K562 (cell line): Measurements from ENCODE around the gene HPCA. TPM values are rescaled to one million over a fixed set of nuclear protein-coding genes. Genes with fewer than 3 reads are reported as not detected.

Experiments
- CXXC5 ChIP-seq: fragments of 250-450 bp; sonication (Bioruptor Pico); IDR thresholded peaks from 2 replicates; pipeline ENCODE4 v1.8.0; 2022; ENCODE audit warnings: inconsistent platforms, mild to moderate bottlenecking, moderate library complexity
- FOSL1 ChIP-seq: fragments of 200-800 bp; sonication (Bioruptor generic); conservative IDR thresholded peaks from 2 replicates; pipeline ENCODE4 v1.6.1; 2016; ENCODE audit warnings: missing genetic modification characterization, missing compliant biosample characterization
- FOXJ3 ChIP-seq: sonication (generic); formaldehyde crosslinking; IDR thresholded peaks from 2 replicates; pipeline ENCODE4 v1.4.0; 2020; ENCODE audit warnings: mild to moderate bottlenecking, missing genetic modification reagents
- FOXK1 ChIP-seq: sonication (generic); formaldehyde crosslinking; IDR thresholded peaks from 2 replicates; pipeline ENCODE4 v1.8.0; 2022; ENCODE audit warnings: missing genetic modification reagents, mild to moderate bottlenecking, borderline replicate concordance
- FOXP1 ChIP-seq: sonication (generic); formaldehyde crosslinking; IDR thresholded peaks from 2 replicates; pipeline ENCODE4 v1.8.0; 2022; ENCODE audit warnings: mild to moderate bottlenecking, missing genetic modification reagents
- HDAC1 ChIP-seq, 2 experiments: fragments of 450-650 bp; IDR thresholded peaks; 2 replicates each; pipeline ENCODE4 v1.6.1; 2016 to 2017; ENCODE audit warnings: inconsistent platforms in 1 of 2, mild to moderate bottlenecking in 1 of 2, moderate library complexity in 1 of 2
- HDAC3 ChIP-seq: fragments of 450-650 bp; IDR thresholded peaks from 2 replicates; pipeline ENCODE4 v1.6.1; 2018; ENCODE audit warnings: borderline replicate concordance, mild to moderate bottlenecking, moderate library complexity; ENCODE audit not compliant: partially characterized antibody
- HMGN3 ChIP-seq: IDR thresholded peaks from 2 replicates; pipeline ENCODE4 v1.6.1; 2011; ENCODE audit warnings: borderline replicate concordance, low read depth, mild to moderate bottlenecking, mixed read lengths, low read length; ENCODE audit not compliant: insufficient read length; ENCODE audit errors: extremely low read depth
- MYC ChIP-seq, 2 experiments: fragments of 250-450 bp in 1 of 2; sonication (Bioruptor Pico) in 1 of 2; IDR thresholded peaks; 2 replicates each; pipeline versions ENCODE4 v1.5.1 to v1.6.1; 2012 to 2021; ENCODE audit warnings: low read depth in 2 of 2, borderline replicate concordance in 1 of 2, improper control_type of control experiment in 1 of 2, low read length in 1 of 2, mild to moderate bottlenecking in 1 of 2, moderate library complexity in 1 of 2
- NR3C1 ChIP-seq: sonication (generic); formaldehyde crosslinking; IDR thresholded peaks from 2 replicates; pipeline ENCODE4 v1.8.1; 2022; ENCODE audit warnings: missing genetic modification reagents
- TAF1 ChIP-seq: IDR thresholded peaks from 2 replicates; pipeline ENCODE4 v1.6.1; 2011; ENCODE audit warnings: mild to moderate bottlenecking, low read length, moderate library complexity; ENCODE audit not compliant: insufficient read depth, control insufficient read depth, severe bottlenecking; ENCODE audit errors: extremely low read depth
- ZNF347 ChIP-seq: fragments of 450-650 bp; formaldehyde crosslinking; IDR thresholded peaks from 2 replicates; pipeline ENCODE4 v1.4.0; 2020; ENCODE audit warnings: low read depth, mild to moderate bottlenecking, moderate library complexity
- polyA plus RNA-seq, 8 experiments: library from polyadenylated mRNA; depleted of rRNA in 4 of 8; stranded (reverse) in 5 of 8; unstranded in 3 of 8; fragments of >200 nt; fragmentation: Nextera tagmentation in 2 of 8; fragmentation: Illumina TruSeq in 1 of 8; extraction: Ambion mirVana in 2 of 8; extraction: Trizol in 1 of 8; gene quantifications; 2 replicates each; pipeline versions ENCODE4 v1.2.1 to v1.2.3, GENCODE V29; 2011 to 2014; ENCODE audit warnings: inconsistent platforms in 1 of 8, missing spikeins in 1 of 8
- total RNA-seq, 7 experiments: library from RNA; depleted of rRNA in 6 of 7; stranded (reverse); fragments of >200 nt in 6 of 7; fragmentation: Illumina TruSeq in 2 of 7; extraction: Trizol in 2 of 7; gene quantifications; 2 replicates each; pipeline versions ENCODE4 v1.2.1 to v1.2.3, GENCODE V29; 2011 to 2021; ENCODE audit warnings: low replicate concordance in 1 of 7
- TF ChIP-seq, protein P1 (sequence below): IDR thresholded peaks from 2 replicates; pipeline ENCODE4 v1.6.1; 2012; ENCODE audit warnings: low read depth, low read length, improper control_type of control experiment, borderline replicate concordance
- TF ChIP-seq, protein P2 (sequence below): fragments of 250-450 bp; sonication (Bioruptor Pico); IDR thresholded peaks from 2 replicates; pipeline ENCODE4 v1.4.0; 2020
- TF ChIP-seq, protein P3 (sequence below), 2 experiments: fragments of 250-450 bp in 1 of 2; fragments of 450-650 bp in 1 of 2; sonication (Bioruptor Pico) in 1 of 2; IDR thresholded peaks; 2 replicates each; pipeline versions ENCODE4 v1.6.1 to v1.8.0; 2016 to 2021; ENCODE audit warnings: mild to moderate bottlenecking in 2 of 2, moderate library complexity in 2 of 2, missing compliant biosample characterization in 1 of 2, missing genetic modification characterization in 1 of 2

HPCA gene
- total and polyA plus RNA-seq, 9 of the 15 experiments (the other 6 are each of a cell fraction or from before 2014, with no cell fraction given): not detected

DNA sequence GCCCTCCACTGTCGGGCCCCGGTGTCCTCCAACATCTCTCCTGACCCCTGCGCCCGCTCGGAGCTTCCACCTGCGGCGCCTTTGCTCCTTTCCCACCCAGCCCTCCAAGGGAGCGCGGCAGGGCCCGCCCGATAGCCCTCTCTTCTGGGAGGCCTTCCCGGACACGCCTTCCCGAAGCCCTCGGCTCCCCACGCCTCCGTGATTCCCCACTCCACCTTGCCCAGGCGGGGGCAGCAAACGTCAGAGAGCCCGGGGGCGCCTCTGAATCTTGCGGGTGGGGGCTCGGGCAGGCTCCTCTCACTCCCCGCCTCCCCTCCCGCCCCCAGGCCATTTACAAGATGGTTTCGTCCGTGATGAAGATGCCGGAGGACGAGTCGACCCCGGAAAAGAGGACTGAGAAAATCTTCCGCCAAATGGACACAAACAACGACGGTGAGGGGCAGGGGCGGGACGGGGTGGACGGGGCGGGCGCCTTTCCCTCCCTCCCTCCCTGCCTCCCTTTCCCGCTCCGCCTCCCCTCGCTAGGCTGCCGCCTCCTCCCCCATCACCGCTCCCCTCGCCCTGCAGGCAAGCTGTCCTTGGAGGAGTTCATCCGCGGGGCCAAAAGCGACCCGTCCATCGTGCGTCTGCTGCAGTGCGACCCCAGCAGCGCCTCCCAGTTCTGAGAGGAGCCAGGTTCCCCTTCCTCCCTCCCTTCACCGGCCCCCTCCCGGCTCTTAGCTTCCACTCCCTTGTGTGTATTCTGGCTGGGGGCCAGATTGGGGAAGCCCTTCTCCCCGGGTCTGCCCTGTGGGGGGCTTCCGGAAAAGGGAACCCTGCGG lies 7.1 kb downstream of the HPCA start (continued):
- TF ChIP-seq, protein P1, sequence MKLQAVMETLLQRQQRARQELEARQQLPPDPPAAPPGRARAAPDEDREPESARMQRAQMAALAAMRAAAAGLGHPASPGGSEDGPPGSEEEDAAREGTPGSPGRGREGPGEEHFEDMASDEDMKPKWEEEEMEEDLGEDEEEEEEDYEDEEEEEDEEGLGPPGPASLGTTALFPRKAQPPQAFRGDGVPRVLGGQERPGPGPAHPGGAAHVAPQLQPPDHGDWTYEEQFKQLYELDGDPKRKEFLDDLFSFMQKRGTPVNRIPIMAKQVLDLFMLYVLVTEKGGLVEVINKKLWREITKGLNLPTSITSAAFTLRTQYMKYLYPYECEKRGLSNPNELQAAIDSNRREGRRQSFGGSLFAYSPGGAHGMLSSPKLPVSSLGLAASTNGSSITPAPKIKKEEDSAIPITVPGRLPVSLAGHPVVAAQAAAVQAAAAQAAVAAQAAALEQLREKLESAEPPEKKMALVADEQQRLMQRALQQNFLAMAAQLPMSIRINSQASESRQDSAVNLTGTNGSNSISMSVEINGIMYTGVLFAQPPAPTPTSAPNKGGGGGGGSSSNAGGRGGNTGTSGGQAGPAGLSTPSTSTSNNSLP: no peak
- TF ChIP-seq MYC (IDR thresholded peaks at IDR 0.05; ENCODE audit: low read depth, low read length): peak; percentile 47; the same call in 1 of the 2 replicates
- TF ChIP-seq MYC (CRISPR knock-in tag; IDR thresholded peaks at IDR 0.05; ENCODE audit: borderline replicate concordance, low read depth): no peak
- no peak for TF ChIP-seq HMGN3
- 0 out of 2 replicates have a peak, but pooled peaks have one; percentile 10 for TF ChIP-seq FOXP1 (CRISPR knock-in tag)
- TF ChIP-seq CXXC5 (CRISPR knock-in tag): peak; percentile 19; the same call in 1 of the 2 replicates
- TF ChIP-seq FOXJ3 (CRISPR knock-in tag): no peak
- TF ChIP-seq NR3C1 (CRISPR knock-in tag): no peak
- no peak for TF ChIP-seq FOSL1 (tag)
- TF ChIP-seq ZNF347 (CRISPR knock-in tag): no peak
- TF ChIP-seq, protein P2, sequence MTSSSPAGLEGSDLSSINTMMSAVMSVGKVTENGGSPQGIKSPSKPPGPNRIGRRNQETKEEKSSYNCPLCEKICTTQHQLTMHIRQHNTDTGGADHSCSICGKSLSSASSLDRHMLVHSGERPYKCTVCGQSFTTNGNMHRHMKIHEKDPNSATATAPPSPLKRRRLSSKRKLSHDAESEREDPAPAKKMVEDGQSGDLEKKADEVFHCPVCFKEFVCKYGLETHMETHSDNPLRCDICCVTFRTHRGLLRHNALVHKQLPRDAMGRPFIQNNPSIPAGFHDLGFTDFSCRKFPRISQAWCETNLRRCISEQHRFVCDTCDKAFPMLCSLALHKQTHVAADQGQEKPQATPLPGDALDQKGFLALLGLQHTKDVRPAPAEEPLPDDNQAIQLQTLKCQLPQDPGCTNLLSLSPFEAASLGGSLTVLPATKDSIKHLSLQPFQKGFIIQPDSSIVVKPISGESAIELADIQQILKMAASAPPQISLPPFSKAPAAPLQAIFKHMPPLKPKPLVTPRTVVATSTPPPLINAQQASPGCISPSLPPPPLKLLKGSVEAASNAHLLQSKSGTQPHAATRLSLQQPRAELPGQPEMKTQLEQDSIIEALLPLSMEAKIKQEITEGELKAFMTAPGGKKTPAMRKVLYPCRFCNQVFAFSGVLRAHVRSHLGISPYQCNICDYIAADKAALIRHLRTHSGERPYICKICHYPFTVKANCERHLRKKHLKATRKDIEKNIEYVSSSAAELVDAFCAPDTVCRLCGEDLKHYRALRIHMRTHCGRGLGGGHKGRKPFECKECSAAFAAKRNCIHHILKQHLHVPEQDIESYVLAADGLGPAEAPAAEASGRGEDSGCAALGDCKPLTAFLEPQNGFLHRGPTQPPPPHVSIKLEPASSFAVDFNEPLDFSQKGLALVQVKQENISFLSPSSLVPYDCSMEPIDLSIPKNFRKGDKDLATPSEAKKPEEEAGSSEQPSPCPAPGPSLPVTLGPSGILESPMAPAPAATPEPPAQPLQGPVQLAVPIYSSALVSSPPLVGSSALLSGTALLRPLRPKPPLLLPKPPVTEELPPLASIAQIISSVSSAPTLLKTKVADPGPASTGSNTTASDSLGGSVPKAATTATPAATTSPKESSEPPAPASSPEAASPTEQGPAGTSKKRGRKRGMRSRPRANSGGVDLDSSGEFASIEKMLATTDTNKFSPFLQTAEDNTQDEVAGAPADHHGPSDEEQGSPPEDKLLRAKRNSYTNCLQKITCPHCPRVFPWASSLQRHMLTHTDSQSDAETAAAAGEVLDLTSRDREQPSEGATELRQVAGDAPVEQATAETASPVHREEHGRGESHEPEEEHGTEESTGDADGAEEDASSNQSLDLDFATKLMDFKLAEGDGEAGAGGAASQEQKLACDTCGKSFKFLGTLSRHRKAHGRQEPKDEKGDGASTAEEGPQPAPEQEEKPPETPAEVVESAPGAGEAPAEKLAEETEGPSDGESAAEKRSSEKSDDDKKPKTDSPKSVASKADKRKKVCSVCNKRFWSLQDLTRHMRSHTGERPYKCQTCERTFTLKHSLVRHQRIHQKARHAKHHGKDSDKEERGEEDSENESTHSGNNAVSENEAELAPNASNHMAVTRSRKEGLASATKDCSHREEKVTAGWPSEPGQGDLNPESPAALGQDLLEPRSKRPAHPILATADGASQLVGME (CRISPR knock-in tag): no peak
- no peak for TF ChIP-seq HDAC3
- TF ChIP-seq, protein P3, sequence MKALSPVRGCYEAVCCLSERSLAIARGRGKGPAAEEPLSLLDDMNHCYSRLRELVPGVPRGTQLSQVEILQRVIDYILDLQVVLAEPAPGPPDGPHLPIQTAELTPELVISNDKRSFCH (CRISPR knock-in tag; IDR thresholded peaks at IDR 0.05): no peak
- TF ChIP-seq, protein P3 (tag; IDR thresholded peaks at IDR 0.05): 0 out of 2 replicates have a peak, but pooled peaks have one; percentile 69
- no peak for TF ChIP-seq TAF1
- 0 out of 4 replicates have a peak, but pooled peaks of 1 of the 2 experiments have one; percentile 16 for TF ChIP-seq HDAC1 (IDR thresholded peaks at IDR 0.05)
- TF ChIP-seq FOXK1 (CRISPR knock-in tag): no peak
